ENCODE results near the gene GOLGA6L1.
"Not testable (repeated sequence)": the region's sequence is repeated elsewhere in the genome, so short reads cannot be mapped to it uniquely, and the experiment has no call there.

The GOLGA6L1 gene

GRCh38 chr15:23083115-23083514, 53.5 kb downstream of the GOLGA6L1 start:
- no peaks in the 10 kb centered on the region for H3K36me3 ChIP-seq (ENCODE audit: insufficient read depth, low read length)
- no peak for TF ChIP-seq POLR2AphosphoS5 (IDR thresholded peaks at IDR 0.05; ENCODE audit: borderline replicate concordance, low read depth, low read length)
- TF ChIP-seq EZH2 (IDR thresholded peaks at IDR 0.05), result no peak
- no peak for TF ChIP-seq FOXP2 (optimal IDR thresholded peaks at IDR 0.05; ENCODE audit: control extremely low read depth, extremely low read length, insufficient read depth)
- no peak overlapping the region for H3K27ac ChIP-seq
- DNase-seq (ENCODE audit: low read depth, low spot score), result no peak
- no peaks in the 10 kb centered on the region for H3K9me3 ChIP-seq (ENCODE audit: low read depth, low read length)
- H3K9ac ChIP-seq (ENCODE audit: insufficient read length), result no peak overlapping the region
- no peak overlapping the region for H3K4me3 ChIP-seq

- H3K9ac ChIP-seq (ENCODE audit: insufficient read length); H3K36me3 ChIP-seq (ENCODE audit: insufficient read depth, low read length); H3K9me3 ChIP-seq (ENCODE audit: low read depth, low read length); DNase-seq (ENCODE audit: low read depth, low spot score); H3K4me3 ChIP-seq; H3K27ac ChIP-seq: not testable (repeated sequence)
Observed at GRCh38 chr15:23081996-23082737, 54.5 kb downstream of the GOLGA6L1 start.

- Histone ChIP-seq H3K9ac (ENCODE audit: insufficient read length) (no peak overlapping the region), H3K9me3 (ENCODE audit: low read depth, low read length) (no peaks in the 10 kb centered on the region)
- no peak for DNase-seq (ENCODE audit: low read depth, low spot score)
Observed at GRCh38 chr15:23081271-23081670, 55.4 kb downstream of the GOLGA6L1 start.

GRCh38 chr15:23079766-23080165, 56.9 kb downstream of the GOLGA6L1 start:
- no peaks in the 10 kb centered on the region for H3K9me3 ChIP-seq (ENCODE audit: low read depth, low read length)
- H3K4me3 ChIP-seq, result no peak overlapping the region
- no peak for TF ChIP-seq FOXP2 (optimal IDR thresholded peaks at IDR 0.05; ENCODE audit: control extremely low read depth, extremely low read length, insufficient read depth)
- TF ChIP-seq POLR2AphosphoS5 (IDR thresholded peaks at IDR 0.05; ENCODE audit: borderline replicate concordance, low read depth, low read length), result no peak
- TF ChIP-seq EZH2 (IDR thresholded peaks at IDR 0.05), result no peak
- no peak for DNase-seq (ENCODE audit: low read depth, low spot score)
- H3K9ac ChIP-seq (ENCODE audit: insufficient read length), result no peak overlapping the region
- no peak overlapping the region for H3K27ac ChIP-seq
- H3K36me3 ChIP-seq (ENCODE audit: insufficient read depth, low read length), result no peaks in the 10 kb centered on the region

More at GRCh38 chr15:23081271-23081670, 55.4 kb downstream of the GOLGA6L1 start:
- no peak for TF ChIP-seq FOXP2 (optimal IDR thresholded peaks at IDR 0.05; ENCODE audit: control extremely low read depth, extremely low read length, insufficient read depth)
- Histone ChIP-seq H3K27ac (no peak overlapping the region), H3K4me3 (no peak overlapping the region), H3K36me3 (ENCODE audit: insufficient read depth, low read length) (no peaks in the 10 kb centered on the region)
